Thyroid gland (tissue), 4 donors: ENCODE measurements around the gene RNF166.

Experiments used
- POLR2A ChIP-seq, 2 donors: fragments of 450-650 bp; IDR thresholded peaks; one replicate each; pipeline ENCODE4 v1.6.1; 2017; ENCODE audit warnings: antibody characterized with exemption in 2 of 2, mild to moderate bottlenecking in 2 of 2, moderate library complexity in 1 of 2
- TF ChIP-seq, protein P1 (sequence below), 6 experiments: fragments of 200-600 bp in 3 of 6; fragments of 450-650 bp in 3 of 6; sonication (generic) in 3 of 6; IDR thresholded peaks; one replicate each; pipeline ENCODE4 v1.5.1; 2016 to 2019; ENCODE audit warnings: antibody characterized with exemption in 6 of 6, mild to moderate bottlenecking in 2 of 6, inconsistent platforms in 1 of 6, moderate library complexity in 1 of 6

DNA sequence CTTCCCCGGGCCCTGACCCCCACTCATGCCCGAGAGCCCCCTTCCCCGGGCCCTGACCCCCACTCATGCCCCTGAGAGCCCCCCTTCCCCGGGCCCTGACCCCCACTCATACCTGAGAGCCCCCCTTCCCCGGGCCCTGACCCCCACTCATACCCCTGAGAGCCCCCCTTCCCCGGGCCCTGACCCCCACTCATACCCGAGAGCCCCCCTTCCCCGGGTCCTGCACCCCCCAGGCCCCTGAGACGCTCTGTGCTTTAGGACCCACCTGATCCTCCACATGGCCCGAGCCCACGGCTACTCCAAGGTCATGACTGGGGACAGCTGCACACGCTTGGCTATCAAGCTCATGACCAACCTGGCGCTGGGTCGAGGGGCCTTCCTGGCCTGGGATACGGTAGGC lies 6.8 kb upstream of the RNF166 start:
- TF ChIP-seq, protein P1, sequence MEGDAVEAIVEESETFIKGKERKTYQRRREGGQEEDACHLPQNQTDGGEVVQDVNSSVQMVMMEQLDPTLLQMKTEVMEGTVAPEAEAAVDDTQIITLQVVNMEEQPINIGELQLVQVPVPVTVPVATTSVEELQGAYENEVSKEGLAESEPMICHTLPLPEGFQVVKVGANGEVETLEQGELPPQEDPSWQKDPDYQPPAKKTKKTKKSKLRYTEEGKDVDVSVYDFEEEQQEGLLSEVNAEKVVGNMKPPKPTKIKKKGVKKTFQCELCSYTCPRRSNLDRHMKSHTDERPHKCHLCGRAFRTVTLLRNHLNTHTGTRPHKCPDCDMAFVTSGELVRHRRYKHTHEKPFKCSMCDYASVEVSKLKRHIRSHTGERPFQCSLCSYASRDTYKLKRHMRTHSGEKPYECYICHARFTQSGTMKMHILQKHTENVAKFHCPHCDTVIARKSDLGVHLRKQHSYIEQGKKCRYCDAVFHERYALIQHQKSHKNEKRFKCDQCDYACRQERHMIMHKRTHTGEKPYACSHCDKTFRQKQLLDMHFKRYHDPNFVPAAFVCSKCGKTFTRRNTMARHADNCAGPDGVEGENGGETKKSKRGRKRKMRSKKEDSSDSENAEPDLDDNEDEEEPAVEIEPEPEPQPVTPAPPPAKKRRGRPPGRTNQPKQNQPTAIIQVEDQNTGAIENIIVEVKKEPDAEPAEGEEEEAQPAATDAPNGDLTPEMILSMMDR (IDR thresholded peaks at IDR 0.05) = no peak
- no peak for TF ChIP-seq POLR2A (IDR thresholded peaks at IDR 0.05)
